HCT116 (cell line): Measurements from ENCODE around the gene CUEDC1. TPM values are rescaled to one million over a fixed set of nuclear protein-coding genes. Genes with fewer than 3 reads are reported as not detected.

Source experiments
- ATAC-seq: fragments of 200-7000 bp; cut with Tn5 transposase; 2 replicates; pipeline ENCODE4 v1.9.1; 2020; ENCODE audit warnings: mild to moderate bottlenecking, moderate library complexity
- BruUV-seq: library from RNA; stranded (reverse); fragments of 400-500 nt; replicated peaks from 2 replicates; lab custom pipeline; 2021; lab: Mats Ljungman, UMichigan
- CTCF ChIA-PET: fragments of 300-600 bp; sonication (Branson Sonifier 250); formaldehyde crosslinking; loops from one replicate; lab custom pipeline; 2021; ENCODE audit warnings: antibody characterized with exemption; lab: Charles Lee
- POLR2A ChIA-PET: fragments of 300-600, 350-600 bp; sonication (Branson Sonifier 250); formaldehyde crosslinking; loops from one replicate; lab custom pipeline; 2021; ENCODE audit warnings: antibody characterized with exemption; lab: Charles Lee
- RAD21 ChIA-PET, 2 experiments: fragments of 300-600 bp; sonication (Branson Sonifier 250); formaldehyde crosslinking; loops; one replicate each; lab custom pipeline; 2023; ENCODE audit warnings: low total read pairs in 2 of 2; ENCODE audit not compliant: uncharacterized antibody in 2 of 2, unreplicated experiment in 2 of 2, low non-redundant PET in 1 of 2; lab: Charles Lee
- DNase-seq: peaks from one replicate; pipeline ENCODE4 v3.0.0-alpha.2; 2010; ENCODE audit warnings: low read depth, low spot score
- H2AFZ ChIP-seq: fragments of 200-600 bp; shearing (Covaris generic), sonication (generic); 2 replicates; pipeline ENCODE4 v1.6.1; 2017; ENCODE audit warnings: low read depth, mixed run types, mixed read lengths, antibody characterized with exemption, low read length; ENCODE audit not compliant: poor library complexity, severe bottlenecking
- H3K27ac ChIP-seq: 2 replicates; pipeline ENCODE4 v1.5.1; 2012; ENCODE audit warnings: low read depth, low read length
- H3K27me3 ChIP-seq: fragments of 200-600 bp; sonication (generic); 2 replicates; pipeline ENCODE4 v1.6.1; 2016; ENCODE audit warnings: mixed run types, low read length, mixed read lengths; ENCODE audit not compliant: insufficient read depth
- H3K36me3 ChIP-seq, 2 experiments: fragments of 200-500 bp in 1 of 2; fragments of 200-600 bp in 1 of 2; sonication (Bioruptor generic) in 1 of 2; sonication (generic) in 1 of 2; 2 replicates each; pipeline versions ENCODE4 v1.5.1 to v1.6.1; 2014 to 2016; ENCODE audit warnings: low read length in 2 of 2, inconsistent platforms in 1 of 2, mixed read lengths in 1 of 2, mixed run types in 1 of 2; ENCODE audit not compliant: insufficient read depth in 2 of 2, control insufficient read depth in 1 of 2
- H3K4me1 ChIP-seq, 2 experiments: fragments of 200-600 bp in 1 of 2; sonication (generic) in 1 of 2; 2 replicates each; pipeline versions ENCODE4 v1.5.1 to v1.6.1; 2012 to 2017; ENCODE audit warnings: low read length in 2 of 2, inconsistent platforms in 1 of 2, mild to moderate bottlenecking in 1 of 2, mixed read lengths in 1 of 2, mixed run types in 1 of 2, moderate library complexity in 1 of 2; ENCODE audit not compliant: insufficient read depth in 2 of 2, control insufficient read depth in 1 of 2
- H3K4me2 ChIP-seq: fragments of 200-600 bp; sonication (generic); 2 replicates; pipeline ENCODE4 v1.6.1; 2017; ENCODE audit warnings: mixed run types, low read length, mixed read lengths
- H3K4me3 ChIP-seq, 2 experiments: fragments of 200-600 bp in 1 of 2; sonication (generic) in 1 of 2; replicated peaks in 1 of 2; 2 replicates each; pipeline ENCODE4 v1.5.1; 2011 to 2016; ENCODE audit warnings: low read length in 2 of 2, control low read depth in 1 of 2, low read depth in 1 of 2, mild to moderate bottlenecking in 1 of 2, mixed read lengths in 1 of 2, mixed run types in 1 of 2
- H3K79me2 ChIP-seq: fragments of 200-600 bp; sonication (generic); 2 replicates; pipeline ENCODE4 v1.6.1; 2017; ENCODE audit warnings: mild to moderate bottlenecking, mixed run types, low read length, moderate library complexity, mixed read lengths; ENCODE audit not compliant: insufficient read depth
- H3K9ac ChIP-seq: fragments of 200-600 bp; sonication (generic); 2 replicates; pipeline ENCODE4 v1.6.1; 2016; ENCODE audit warnings: low read length, mixed read lengths
- H3K9me2 ChIP-seq: fragments of 200-600 bp; sonication (generic), shearing (Covaris generic); 2 replicates; pipeline ENCODE4 v1.6.1; 2017; ENCODE audit warnings: mixed run types, mild to moderate bottlenecking, moderate library complexity; ENCODE audit not compliant: insufficient read depth
- H3K9me3 ChIP-seq, 2 experiments: fragments of 200-500 bp in 1 of 2; fragments of 200-600 bp in 1 of 2; sonication (Bioruptor generic) in 1 of 2; sonication (generic) in 1 of 2; 2 replicates each; pipeline ENCODE4 v1.6.1; 2014 to 2017; ENCODE audit warnings: low read length in 2 of 2, mixed read lengths in 2 of 2, inconsistent platforms in 1 of 2, low read depth in 1 of 2, mild to moderate bottlenecking in 1 of 2, mixed run types in 1 of 2, moderate library complexity in 1 of 2; ENCODE audit not compliant: control insufficient read depth in 1 of 2, insufficient read depth in 1 of 2
- H4K20me1 ChIP-seq: fragments of 200-600 bp; sonication (generic), shearing (Covaris generic); 2 replicates; pipeline ENCODE4 v1.6.1; 2017; ENCODE audit warnings: mixed run types, mild to moderate bottlenecking, moderate library complexity; ENCODE audit not compliant: insufficient read depth
- CEBPB ChIP-seq: IDR thresholded peaks from 2 replicates; pipeline ENCODE4 v1.6.1; 2012; ENCODE audit warnings: low read depth
- EGR1 ChIP-seq: IDR thresholded peaks from 2 replicates; pipeline ENCODE4 v1.6.1; 2012; ENCODE audit warnings: low read depth
- ELF1 ChIP-seq: IDR thresholded peaks from 2 replicates; pipeline ENCODE4 v1.6.1; 2012; ENCODE audit warnings: low read depth, borderline replicate concordance
- FOSL1 ChIP-seq: IDR thresholded peaks from 2 replicates; pipeline ENCODE4 v1.6.1; 2012; ENCODE audit warnings: low read depth
- RAD21 ChIP-seq: IDR thresholded peaks from 2 replicates; pipeline ENCODE4 v1.6.1; 2012; ENCODE audit warnings: low read depth, mild to moderate bottlenecking
- SP1 ChIP-seq: IDR thresholded peaks from 2 replicates; pipeline ENCODE4 v1.6.1; 2012; ENCODE audit warnings: low read depth
- SRF ChIP-seq: IDR thresholded peaks from 2 replicates; pipeline ENCODE4 v1.6.1; 2012; ENCODE audit warnings: low read depth
- YY1 ChIP-seq: IDR thresholded peaks from 2 replicates; pipeline ENCODE4 v1.6.1; 2011; ENCODE audit warnings: low read length, low read depth, moderate library complexity, mild to moderate bottlenecking; ENCODE audit not compliant: insufficient replicate concordance; ENCODE audit errors: extremely low read depth
- ZFX ChIP-seq: fragments of 450-650 bp; IDR thresholded peaks from 2 replicates; pipeline ENCODE4 v1.6.1; 2017
- intact Hi-C: fragments of 100-400 bp; cut with micrococcal nuclease; formaldehyde crosslinking; loops from 2 replicates; pipeline ENCODE4 v1.10.0; 2022
- total RNA-seq: library from RNA; stranded (reverse); gene quantifications from one replicate; pipeline ENCODE4 v1.2.1, GENCODE V29; 2021; ENCODE audit not compliant: unreplicated experiment
- TF ChIP-seq, protein P1 (sequence below): IDR thresholded peaks from 2 replicates; pipeline ENCODE4 v1.6.1; 2012; ENCODE audit warnings: low read depth
- TF ChIP-seq, protein P2 (sequence below): IDR thresholded peaks from 2 replicates; pipeline ENCODE4 v1.6.1; 2012
- TF ChIP-seq, protein P3 (sequence below): IDR thresholded peaks from 2 replicates; pipeline ENCODE4 v1.6.1; 2012
- TF ChIP-seq, protein P4 (sequence below), 3 experiments: fragments of 200-600 bp in 1 of 3; sonication (generic) in 1 of 3; IDR thresholded peaks in 2 of 3; conservative IDR thresholded peaks in 1 of 3; 2 replicates each; pipeline ENCODE4 v1.5.1; 2012 to 2017; ENCODE audit warnings: low read depth in 2 of 3, low read length in 2 of 3, antibody characterized with exemption in 1 of 3, borderline replicate concordance in 1 of 3, control low read depth in 1 of 3, mild to moderate bottlenecking in 1 of 3, mixed read lengths in 1 of 3, mixed run types in 1 of 3, moderate library complexity in 1 of 3; ENCODE audit not compliant: insufficient read depth in 1 of 3
- TF ChIP-seq, protein P5 (sequence below): IDR thresholded peaks from 2 replicates; pipeline ENCODE4 v1.6.1; 2011; ENCODE audit warnings: mild to moderate bottlenecking, low read length, moderate library complexity; ENCODE audit not compliant: insufficient replicate concordance; ENCODE audit errors: extremely low read depth

CUEDC1 gene
- total RNA-seq, 1 experiment from 2014 or later, result 60.2 TPM

DNA sequence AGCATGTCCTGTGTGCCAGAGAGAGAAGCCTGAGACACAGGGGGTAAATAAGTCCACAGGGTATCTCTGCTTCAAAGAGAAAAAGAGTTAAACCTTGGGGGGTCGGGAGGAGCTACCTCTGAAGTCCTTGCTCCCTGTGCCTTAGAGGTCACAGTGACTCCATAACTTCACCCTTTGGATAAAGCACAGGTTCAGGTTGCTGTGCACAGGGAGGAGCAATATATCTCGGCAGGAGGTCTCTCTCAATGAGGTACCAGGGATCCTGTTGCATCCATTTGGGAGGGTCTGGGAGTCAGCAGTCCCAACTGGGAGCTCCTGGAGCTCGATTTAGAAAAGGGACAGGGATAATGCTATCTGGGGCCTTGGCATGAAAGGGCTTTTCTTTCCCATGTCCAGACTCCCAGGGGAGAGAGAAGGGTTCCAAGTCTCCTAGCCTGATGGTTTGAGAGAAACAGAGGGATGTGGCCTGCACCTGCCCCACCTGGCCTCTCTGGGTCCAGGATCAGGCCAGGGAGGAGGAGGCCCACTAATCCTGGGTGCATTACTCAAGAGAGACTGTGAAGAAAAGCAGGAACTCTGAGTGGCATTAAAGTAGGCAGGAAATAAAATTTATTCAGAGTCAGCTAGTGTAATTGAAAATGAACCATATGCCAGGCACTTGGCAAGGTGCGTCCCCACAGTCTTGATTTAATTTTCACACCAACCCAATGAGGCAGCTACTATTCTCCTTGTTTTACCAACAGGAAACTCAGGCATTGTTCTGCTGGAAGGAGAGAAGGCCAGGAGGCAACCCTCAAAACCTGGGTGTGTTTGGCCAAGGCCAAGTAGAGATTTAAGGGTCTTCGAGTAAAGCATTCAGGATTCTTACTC, 40.7 kb downstream of the CUEDC1 start:
- no peaks in the 10 kb centered on the region for H3K27me3 ChIP-seq
- ChIA-PET CTCF (interaction anchor here (0.8 to 1.6 kb wide), 3 partner anchors 11 to 56 kb away, joined by 3 read pairs; no protein-coding TSS in a partner anchor), POLR2A (no interaction called here), RAD21 (no interaction called here)
- H3K79me2 ChIP-seq, result peaks cover 68% of the 10 kb centered on the region
- no peaks in the 10 kb centered on the region for H4K20me1 ChIP-seq
- no peaks in the 10 kb centered on the region for H3K36me3 ChIP-seq
- no TSS peak for BruUV-seq
- H3K27ac ChIP-seq, result no peak overlapping the region
- DNase-seq (no peak), ATAC-seq (no peak)
- peak overlapping the region; percentile 15 for H3K4me2 ChIP-seq
- H3K9ac ChIP-seq, result no peak overlapping the region
- peaks cover 75 to 94% of the 10 kb centered on the region in 2 experiments for H3K4me1 ChIP-seq
- intact Hi-C loops, result no loop called here
- H2AFZ ChIP-seq, result no peak overlapping the region
- H3K4me3 ChIP-seq, result no peak overlapping the region
- H3K9me2 ChIP-seq, result no peaks in the 10 kb centered on the region
- TF ChIP-seq ELF1 (no peak), RAD21 (no peak), ZFX (no peak), CEBPB (no peak), FOSL1 (no peak), SP1 (no peak), EGR1 (no peak), YY1 (no peak), SRF (no peak)
- TF ChIP-seq, protein P1, sequence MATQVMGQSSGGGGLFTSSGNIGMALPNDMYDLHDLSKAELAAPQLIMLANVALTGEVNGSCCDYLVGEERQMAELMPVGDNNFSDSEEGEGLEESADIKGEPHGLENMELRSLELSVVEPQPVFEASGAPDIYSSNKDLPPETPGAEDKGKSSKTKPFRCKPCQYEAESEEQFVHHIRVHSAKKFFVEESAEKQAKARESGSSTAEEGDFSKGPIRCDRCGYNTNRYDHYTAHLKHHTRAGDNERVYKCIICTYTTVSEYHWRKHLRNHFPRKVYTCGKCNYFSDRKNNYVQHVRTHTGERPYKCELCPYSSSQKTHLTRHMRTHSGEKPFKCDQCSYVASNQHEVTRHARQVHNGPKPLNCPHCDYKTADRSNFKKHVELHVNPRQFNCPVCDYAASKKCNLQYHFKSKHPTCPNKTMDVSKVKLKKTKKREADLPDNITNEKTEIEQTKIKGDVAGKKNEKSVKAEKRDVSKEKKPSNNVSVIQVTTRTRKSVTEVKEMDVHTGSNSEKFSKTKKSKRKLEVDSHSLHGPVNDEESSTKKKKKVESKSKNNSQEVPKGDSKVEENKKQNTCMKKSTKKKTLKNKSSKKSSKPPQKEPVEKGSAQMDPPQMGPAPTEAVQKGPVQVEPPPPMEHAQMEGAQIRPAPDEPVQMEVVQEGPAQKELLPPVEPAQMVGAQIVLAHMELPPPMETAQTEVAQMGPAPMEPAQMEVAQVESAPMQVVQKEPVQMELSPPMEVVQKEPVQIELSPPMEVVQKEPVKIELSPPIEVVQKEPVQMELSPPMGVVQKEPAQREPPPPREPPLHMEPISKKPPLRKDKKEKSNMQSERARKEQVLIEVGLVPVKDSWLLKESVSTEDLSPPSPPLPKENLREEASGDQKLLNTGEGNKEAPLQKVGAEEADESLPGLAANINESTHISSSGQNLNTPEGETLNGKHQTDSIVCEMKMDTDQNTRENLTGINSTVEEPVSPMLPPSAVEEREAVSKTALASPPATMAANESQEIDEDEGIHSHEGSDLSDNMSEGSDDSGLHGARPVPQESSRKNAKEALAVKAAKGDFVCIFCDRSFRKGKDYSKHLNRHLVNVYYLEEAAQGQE, result no peak
- TF ChIP-seq, protein P2, sequence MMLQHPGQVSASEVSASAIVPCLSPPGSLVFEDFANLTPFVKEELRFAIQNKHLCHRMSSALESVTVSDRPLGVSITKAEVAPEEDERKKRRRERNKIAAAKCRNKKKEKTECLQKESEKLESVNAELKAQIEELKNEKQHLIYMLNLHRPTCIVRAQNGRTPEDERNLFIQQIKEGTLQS, result no peak
- TF ChIP-seq, protein P3, sequence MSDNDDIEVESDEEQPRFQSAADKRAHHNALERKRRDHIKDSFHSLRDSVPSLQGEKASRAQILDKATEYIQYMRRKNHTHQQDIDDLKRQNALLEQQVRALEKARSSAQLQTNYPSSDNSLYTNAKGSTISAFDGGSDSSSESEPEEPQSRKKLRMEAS, result no peak
- TF ChIP-seq, protein P4, sequence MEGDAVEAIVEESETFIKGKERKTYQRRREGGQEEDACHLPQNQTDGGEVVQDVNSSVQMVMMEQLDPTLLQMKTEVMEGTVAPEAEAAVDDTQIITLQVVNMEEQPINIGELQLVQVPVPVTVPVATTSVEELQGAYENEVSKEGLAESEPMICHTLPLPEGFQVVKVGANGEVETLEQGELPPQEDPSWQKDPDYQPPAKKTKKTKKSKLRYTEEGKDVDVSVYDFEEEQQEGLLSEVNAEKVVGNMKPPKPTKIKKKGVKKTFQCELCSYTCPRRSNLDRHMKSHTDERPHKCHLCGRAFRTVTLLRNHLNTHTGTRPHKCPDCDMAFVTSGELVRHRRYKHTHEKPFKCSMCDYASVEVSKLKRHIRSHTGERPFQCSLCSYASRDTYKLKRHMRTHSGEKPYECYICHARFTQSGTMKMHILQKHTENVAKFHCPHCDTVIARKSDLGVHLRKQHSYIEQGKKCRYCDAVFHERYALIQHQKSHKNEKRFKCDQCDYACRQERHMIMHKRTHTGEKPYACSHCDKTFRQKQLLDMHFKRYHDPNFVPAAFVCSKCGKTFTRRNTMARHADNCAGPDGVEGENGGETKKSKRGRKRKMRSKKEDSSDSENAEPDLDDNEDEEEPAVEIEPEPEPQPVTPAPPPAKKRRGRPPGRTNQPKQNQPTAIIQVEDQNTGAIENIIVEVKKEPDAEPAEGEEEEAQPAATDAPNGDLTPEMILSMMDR (IDR thresholded peaks at IDR 0.05 in 2 of 3, conservative IDR thresholded peaks at IDR 0.05 in 1 of 3; ENCODE audit: borderline replicate concordance in 1 of 3, insufficient read depth in 1 of 3, low read depth in 2 of 3, low read length in 2 of 3), result no peak
- TF ChIP-seq, protein P5, sequence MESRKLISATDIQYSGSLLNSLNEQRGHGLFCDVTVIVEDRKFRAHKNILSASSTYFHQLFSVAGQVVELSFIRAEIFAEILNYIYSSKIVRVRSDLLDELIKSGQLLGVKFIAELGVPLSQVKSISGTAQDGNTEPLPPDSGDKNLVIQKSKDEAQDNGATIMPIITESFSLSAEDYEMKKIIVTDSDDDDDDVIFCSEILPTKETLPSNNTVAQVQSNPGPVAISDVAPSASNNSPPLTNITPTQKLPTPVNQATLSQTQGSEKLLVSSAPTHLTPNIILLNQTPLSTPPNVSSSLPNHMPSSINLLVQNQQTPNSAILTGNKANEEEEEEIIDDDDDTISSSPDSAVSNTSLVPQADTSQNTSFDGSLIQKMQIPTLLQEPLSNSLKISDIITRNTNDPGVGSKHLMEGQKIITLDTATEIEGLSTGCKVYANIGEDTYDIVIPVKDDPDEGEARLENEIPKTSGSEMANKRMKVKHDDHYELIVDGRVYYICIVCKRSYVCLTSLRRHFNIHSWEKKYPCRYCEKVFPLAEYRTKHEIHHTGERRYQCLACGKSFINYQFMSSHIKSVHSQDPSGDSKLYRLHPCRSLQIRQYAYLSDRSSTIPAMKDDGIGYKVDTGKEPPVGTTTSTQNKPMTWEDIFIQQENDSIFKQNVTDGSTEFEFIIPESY, result no peak
- no peaks in the 10 kb centered on the region for H3K9me3 ChIP-seq
